ENCODE results near the gene ARHGAP45. TPM values are rescaled to one million over a fixed set of nuclear protein-coding genes. Genes with fewer than 3 reads are reported as not detected.

Gene ARHGAP45
- total and polyA plus RNA-seq, 7 experiments from 2014 or later, result 305 to 1,030 (median 779) TPM

GRCh38 chr19:1135454-1135853, 68.5 kb downstream of the ARHGAP45 start:
- ChIA-PET CTCF (no interaction called here), POLR2A (no interaction called here)
- ATAC-seq (no peak), DNase-seq (no peak)
- H3K27me3 ChIP-seq (ENCODE audit: control insufficient read depth in 2 of 2, insufficient read depth in 2 of 2, low read length in 2 of 2), result no peaks in the 10 kb centered on the region
- Mint-ChIP-seq H3K4me3 (peak overlapping the region in 1 of 10 donors; percentile 31), H3K4me1 (peaks cover 7 to 30% (median 18%) of the 10 kb centered on the region in 7 donors), H3K36me3 (peaks cover 5 to 15% (median 6%) of the 10 kb centered on the region in 5 donors), H3K9me3 (peaks cover 0 to 4% (median 0%) of the 10 kb centered on the region in 11 donors), H3K27ac (peak overlapping the region; percentile 33 to 95 (median 77)), H3K27me3 (no peaks in the 10 kb centered on the region)
- intact Hi-C loops (cut with micrococcal nuclease), result no loop called here
- H3K36me3 ChIP-seq (ENCODE audit: control insufficient read depth in 2 of 3, insufficient read depth in 3 of 3, low read length in 3 of 3), result peaks cover 0 to 7% (median 0%) of the 10 kb centered on the region in 3 experiments
- H3K27ac ChIP-seq (ENCODE audit: low read depth, low read length), result no peak overlapping the region
- H3K9me3 ChIP-seq (ENCODE audit: control insufficient read depth in 2 of 3, low read length in 3 of 3), result no peaks in the 10 kb centered on the region
- H3K4me3 ChIP-seq (ENCODE audit: low read length), result no peak overlapping the region
- H3K4me1 ChIP-seq (ENCODE audit: control insufficient read depth in 2 of 2, insufficient read depth in 2 of 2, low read length in 2 of 2), result peaks cover 16 to 25% of the 10 kb centered on the region in 2 donors

- no peak for ATAC-seq
- CTCF ChIA-PET, result no interaction called here
- Histone ChIP-seq H3K27ac (ENCODE audit: low read depth, low read length) (peak overlapping the region; percentile 11), H3K4me1 (ENCODE audit: control insufficient read depth in 2 of 2, insufficient read depth in 2 of 2, low read length in 2 of 2) (peaks cover 10 to 24% of the 10 kb centered on the region in 2 donors), H3K4me3 (ENCODE audit: low read length) (no peak overlapping the region), H3K36me3 (ENCODE audit: control insufficient read depth in 2 of 3, insufficient read depth in 3 of 3, low read length in 3 of 3) (peaks cover 0 to 7% (median 0%) of the 10 kb centered on the region in 3 experiments), H3K9me3 (ENCODE audit: control insufficient read depth in 2 of 3, low read length in 3 of 3) (no peaks in the 10 kb centered on the region), H3K27me3 (ENCODE audit: control insufficient read depth in 2 of 2, insufficient read depth in 2 of 2, low read length in 2 of 2) (no peaks in the 10 kb centered on the region)
- Mint-ChIP-seq H3K27me3 (no peaks in the 10 kb centered on the region), H3K4me3 (peak overlapping the region in 1 of 10 donors; percentile 74), H3K27ac (peak overlapping the region in 5 of 9 donors; percentile 74 to 91 (median 81)), H3K9me3 (peaks cover 0 to 4% (median 0%) of the 10 kb centered on the region in 11 donors), H3K4me1 (peaks cover 5 to 27% (median 14%) of the 10 kb centered on the region in 7 donors), H3K36me3 (peaks cover 5 to 22% (median 6%) of the 10 kb centered on the region in 5 donors)
- POLR2A ChIA-PET, result interaction anchor here (1.0 kb wide), 1 partner anchor 17 kb away, joined by 4 read pairs; no protein-coding TSS in a partner anchor
- intact Hi-C loops (cut with micrococcal nuclease), result no loop called here
- DNase-seq, result no peak
Measured at GRCh38 chr19:1136201-1136600, 69.2 kb downstream of the ARHGAP45 start.

Other genes starting within 250 kb of the ARHGAP45 start
- gene PLPPR3, start 245.2 kb upstream of the ARHGAP45 start, total RNA-seq, result not detected
- not detected for gene PLPPR3, start 245.2 kb upstream of the ARHGAP45 start, polyA plus RNA-seq
- 1 to 10 TPM in 1 of 5 experiments, under 1 TPM in 1, not detected in 3; 0.64 to 4.1 TPM for gene AZU1, start 239.3 kb upstream of the ARHGAP45 start, total RNA-seq
- not detected for gene AZU1, start 239.3 kb upstream of the ARHGAP45 start, polyA plus RNA-seq
- 1 to 10 TPM in 1 of 5 experiments, not detected in 4; 2.7 TPM for gene PRTN3, start 226.2 kb upstream of the ARHGAP45 start, total RNA-seq
- gene PRTN3, start 226.2 kb upstream of the ARHGAP45 start, polyA plus RNA-seq, result not detected
- 1 to 10 TPM in 1 of 5 experiments, not detected in 4; 4.9 TPM for gene ELANE, start 214.9 kb upstream of the ARHGAP45 start, total RNA-seq
- not detected for gene ELANE, start 214.9 kb upstream of the ARHGAP45 start, polyA plus RNA-seq
- gene CFD, start 207.5 kb upstream of the ARHGAP45 start, total RNA-seq, result 10 to 100 TPM in 2 of 5 experiments, 1 to 10 TPM in 3; 1.3 to 58.0 (median 2.1) TPM
- 1 to 10 TPM; 4.9 to 8.0 TPM for gene CFD, start 207.5 kb upstream of the ARHGAP45 start, polyA plus RNA-seq
- 10 to 100 TPM; 47.5 to 78.2 (median 67.6) TPM for gene MED16, start 174.0 kb upstream of the ARHGAP45 start, total RNA-seq
- gene MED16, start 174.0 kb upstream of the ARHGAP45 start, polyA plus RNA-seq, result 100 to 1,000 TPM in 1 of 2 donors, 10 to 100 TPM in 1; 65.7 to 142 TPM
- gene RNU6-9, start 173.7 kb upstream of the ARHGAP45 start, total RNA-seq, result not detected
- not detected for gene RNU6-9, start 173.7 kb upstream of the ARHGAP45 start, polyA plus RNA-seq
- gene R3HDM4, start 153.9 kb upstream of the ARHGAP45 start, total RNA-seq, result 100 to 1,000 TPM; 123 to 219 (median 184) TPM
- 100 to 1,000 TPM; 195 to 251 TPM for gene R3HDM4, start 153.9 kb upstream of the ARHGAP45 start, polyA plus RNA-seq
- gene KISS1R, start 149.8 kb upstream of the ARHGAP45 start, total RNA-seq, result 1 to 10 TPM; 1.1 to 3.0 (median 1.7) TPM
- gene KISS1R, start 149.8 kb upstream of the ARHGAP45 start, polyA plus RNA-seq, result under 1 TPM; 0.72 to 0.85 TPM
- gene ARID3A, start 141.1 kb upstream of the ARHGAP45 start, total RNA-seq, result 10 to 100 TPM in 3 of 5 experiments, 1 to 10 TPM in 2; 7.1 to 33.1 (median 10.2) TPM
- under 1 TPM; 0.57 to 0.95 TPM for gene ARID3A, start 141.1 kb upstream of the ARHGAP45 start, polyA plus RNA-seq
- 10 to 100 TPM; 20.7 to 63.8 (median 48.5) TPM for gene WDR18, start 82.8 kb upstream of the ARHGAP45 start, total RNA-seq
- gene WDR18, start 82.8 kb upstream of the ARHGAP45 start, polyA plus RNA-seq, result 10 to 100 TPM; 69.8 to 74.4 TPM
- gene GRIN3B, start 66.7 kb upstream of the ARHGAP45 start, total RNA-seq, result under 1 TPM in 3 of 5 experiments, not detected in 2; 0.10 to 0.56 (median 0.19) TPM
- not detected for gene GRIN3B, start 66.7 kb upstream of the ARHGAP45 start, polyA plus RNA-seq
- gene TMEM259, start 46.0 kb upstream of the ARHGAP45 start, total RNA-seq, result 100 to 1,000 TPM; 189 to 347 (median 311) TPM
- gene TMEM259, start 46.0 kb upstream of the ARHGAP45 start, polyA plus RNA-seq, result 10 to 100 TPM; 40.7 to 86.1 TPM
- gene RNU6-2, start 45.6 kb upstream of the ARHGAP45 start, total RNA-seq, result not detected
- gene RNU6-2, start 45.6 kb upstream of the ARHGAP45 start, polyA plus RNA-seq, result not detected
- 100 to 1,000 TPM; 234 to 440 (median 240) TPM for gene CNN2, start 40.6 kb upstream of the ARHGAP45 start, total RNA-seq
- gene CNN2, start 40.6 kb upstream of the ARHGAP45 start, polyA plus RNA-seq, result 100 to 1,000 TPM; 401 to 704 TPM
- gene ABCA7, start 27.1 kb upstream of the ARHGAP45 start, total RNA-seq, result 100 to 1,000 TPM in 4 of 5 experiments, 10 to 100 TPM in 1; 57.8 to 323 (median 155) TPM
- gene ABCA7, start 27.1 kb upstream of the ARHGAP45 start, polyA plus RNA-seq, result 10 to 100 TPM in 1 of 2 donors, 1 to 10 TPM in 1; 6.6 to 25.5 TPM
- gene POLR2E, start 28.2 kb downstream of the ARHGAP45 start, total RNA-seq, result 100 to 1,000 TPM in 1 of 5 experiments, 10 to 100 TPM in 4; 75.3 to 157 (median 82.1) TPM
- 100 to 1,000 TPM; 136 to 179 TPM for gene POLR2E, start 28.2 kb downstream of the ARHGAP45 start, polyA plus RNA-seq
- 100 to 1,000 TPM; 122 to 235 (median 194) TPM for gene GPX4, start 36.8 kb downstream of the ARHGAP45 start, total RNA-seq
- gene GPX4, start 36.8 kb downstream of the ARHGAP45 start, polyA plus RNA-seq, result 100 to 1,000 TPM; 417 to 522 TPM
- 100 to 1,000 TPM in 3 of 5 experiments, 10 to 100 TPM in 2; 88.6 to 137 (median 104) TPM for gene SBNO2, start 107.1 kb downstream of the ARHGAP45 start, total RNA-seq
- 1 to 10 TPM; 1.7 to 2.6 TPM for gene SBNO2, start 107.1 kb downstream of the ARHGAP45 start, polyA plus RNA-seq
- 10 to 100 TPM; 67.7 to 91.3 (median 71.6) TPM for gene STK11, start 138.6 kb downstream of the ARHGAP45 start, total RNA-seq
- 10 to 100 TPM; 13.9 to 28.9 TPM for gene STK11, start 138.6 kb downstream of the ARHGAP45 start, polyA plus RNA-seq
- gene CBARP, start 170.8 kb downstream of the ARHGAP45 start, total RNA-seq, result under 1 TPM in 2 of 5 experiments, not detected in 3; 0.15 to 0.27 TPM
- gene CBARP, start 170.8 kb downstream of the ARHGAP45 start, polyA plus RNA-seq, result not detected
- 100 to 1,000 TPM in 3 of 5 experiments, 10 to 100 TPM in 2; 90.6 to 178 (median 102) TPM for gene ATP5F1D, start 174.6 kb downstream of the ARHGAP45 start, total RNA-seq
- 100 to 1,000 TPM; 209 to 302 TPM for gene ATP5F1D, start 174.6 kb downstream of the ARHGAP45 start, polyA plus RNA-seq
- 100 to 1,000 TPM in 2 of 5 experiments, 10 to 100 TPM in 3; 22.6 to 310 (median 78.1) TPM for gene MIDN, start 181.4 kb downstream of the ARHGAP45 start, total RNA-seq
- 1 to 10 TPM; 1.4 to 3.6 TPM for gene MIDN, start 181.4 kb downstream of the ARHGAP45 start, polyA plus RNA-seq
- gene CIRBP, start 202.2 kb downstream of the ARHGAP45 start, total RNA-seq, result 100 to 1,000 TPM; 237 to 629 (median 524) TPM
- 100 to 1,000 TPM; 233 to 247 TPM for gene CIRBP, start 202.2 kb downstream of the ARHGAP45 start, polyA plus RNA-seq
- 10 to 100 TPM; 31.7 to 57.3 (median 47.7) TPM for gene FAM174C, start 208.4 kb downstream of the ARHGAP45 start, total RNA-seq
- gene FAM174C, start 208.4 kb downstream of the ARHGAP45 start, polyA plus RNA-seq, result 10 to 100 TPM; 75.0 to 78.8 TPM
- gene EFNA2, start 218.7 kb downstream of the ARHGAP45 start, total RNA-seq, result not detected
- gene EFNA2, start 218.7 kb downstream of the ARHGAP45 start, polyA plus RNA-seq, result not detected

Measured in naive thymus-derived CD4-positive, alpha-beta T cell (primary cell).